GM12878 (cell line): ENCODE results near the gene BICC1. TPM values are rescaled to one million over a fixed set of nuclear protein-coding genes. Genes with fewer than 3 reads are reported as not detected.

Experiments
- ATAC-seq: fragments of 200-7000 bp; cut with Tn5 transposase; 3 replicates; pipeline ENCODE4 v1.9.1; 2020; ENCODE audit warnings: mild to moderate bottlenecking, moderate library complexity
- BruUV-seq: library from RNA; stranded (reverse); fragments of 400-500 nt; replicated peaks from 2 replicates; lab custom pipeline; 2021; lab: Mats Ljungman, UMichigan
- CTCF ChIA-PET: fragments of 300-600 bp; sonication (Branson Sonifier 250); formaldehyde crosslinking; extraction: SDS; loops from one replicate; lab custom pipeline; 2021; ENCODE audit warnings: inconsistent platforms; lab: Yijun Ruan, JAX
- POLR2A ChIA-PET: fragments of 350-600 bp; formaldehyde crosslinking; extraction: SDS; loops from one replicate; lab custom pipeline; 2021; ENCODE audit warnings: inconsistent platforms; lab: Charles Lee
- RAD21 ChIA-PET: fragments of 300-600 bp; sonication (Branson Sonifier 250); formaldehyde crosslinking; loops from one replicate; lab custom pipeline; 2023; ENCODE audit warnings: antibody characterized with exemption; ENCODE audit not compliant: unreplicated experiment; lab: Charles Lee
- SMC1A ChIA-PET: fragments of 300-600 bp; sonication (Branson Sonifier 250); formaldehyde crosslinking; loops from one replicate; lab custom pipeline; 2023; ENCODE audit not compliant: unreplicated experiment, uncharacterized antibody; lab: Charles Lee
- DNase-seq: peaks from one replicate; pipeline ENCODE4 v3.0.0-alpha.2; 2011; ENCODE audit warnings: low read depth, low spot score
- FAIRE-seq: peaks from 3 replicates; lab custom pipeline; 2011; peaks lifted over from hg19 to GRCh38; lab: Jason Lieb, UNC
- H2AFZ ChIP-seq: 2 replicates; pipeline ENCODE4 v1.6.0; 2011; ENCODE audit warnings: low read depth, low read length, control low read depth; ENCODE audit not compliant: control insufficient read depth
- H3K27ac ChIP-seq: 2 replicates; pipeline ENCODE4 v1.5.1; 2011; ENCODE audit warnings: control low read depth; ENCODE audit not compliant: control insufficient read depth, insufficient read depth
- H3K27me3 ChIP-seq, 2 experiments: replicated peaks in 1 of 2; 2 replicates each; pipeline versions ENCODE4 v1.6.0 to v1.6.1; 2011; ENCODE audit warnings: low read length in 1 of 2; ENCODE audit not compliant: control insufficient read depth in 2 of 2, insufficient read depth in 2 of 2
- H3K36me3 ChIP-seq, 2 experiments: 2 replicates each; pipeline ENCODE4 v1.5.1; 2011; ENCODE audit warnings: low read length in 1 of 2; ENCODE audit not compliant: control insufficient read depth in 2 of 2, insufficient read depth in 2 of 2
- H3K4me1 ChIP-seq: 2 replicates; pipeline ENCODE4 v1.6.1; 2011; ENCODE audit warnings: mild to moderate bottlenecking, low read length, moderate library complexity, mixed read lengths; ENCODE audit not compliant: control insufficient read depth, insufficient read depth
- H3K4me2 ChIP-seq: 2 replicates; pipeline ENCODE4 v1.6.0; 2011; ENCODE audit warnings: control low read depth; ENCODE audit not compliant: control insufficient read depth, insufficient read depth
- H3K4me3 ChIP-seq: fragments of 200-600 bp; sonication (generic); 2 replicates; pipeline ENCODE4 v1.5.1; 2016
- H3K79me2 ChIP-seq: 2 replicates; pipeline ENCODE4 v1.6.0; 2011; ENCODE audit warnings: low read length; ENCODE audit not compliant: control insufficient read depth, insufficient read depth
- H3K9ac ChIP-seq: 2 replicates; pipeline ENCODE4 v1.8.0; 2011; ENCODE audit warnings: low read length, control low read depth, mixed read lengths; ENCODE audit not compliant: control insufficient read depth, insufficient read depth
- H3K9me3 ChIP-seq: replicated peaks from 3 replicates; pipeline ENCODE4 v1.5.1; 2011; ENCODE audit warnings: mild to moderate bottlenecking, low read length; ENCODE audit not compliant: control insufficient read depth, insufficient read depth
- H4K20me1 ChIP-seq: 2 replicates; pipeline ENCODE4 v1.6.0; 2011; ENCODE audit not compliant: control insufficient read depth, insufficient read depth
- BHLHE40 ChIP-seq, 2 experiments: fragments of 450-650 bp in 1 of 2; IDR thresholded peaks; 2 replicates each; pipeline ENCODE4 v1.6.1; 2011 to 2017; ENCODE audit warnings: low read depth in 2 of 2, borderline replicate concordance in 1 of 2, improper control_type of control experiment in 1 of 2, low read length in 1 of 2, mild to moderate bottlenecking in 1 of 2
- EGR1 ChIP-seq, 2 experiments: IDR thresholded peaks; 1 replicate in 1 of 2; 2 replicates in 1 of 2; pipeline ENCODE4 v1.6.1; 2011 to 2012; ENCODE audit warnings: low read depth in 2 of 2, low read length in 2 of 2, borderline replicate concordance in 1 of 2, mild to moderate bottlenecking in 1 of 2, moderate library complexity in 1 of 2
- FOXK2 ChIP-seq: fragments of 450-650 bp; IDR thresholded peaks from 2 replicates; pipeline ENCODE4 v1.6.1; 2017; ENCODE audit warnings: mild to moderate bottlenecking, moderate library complexity
- IKZF2 ChIP-seq, 2 experiments: fragments of 450-650 bp; IDR thresholded peaks; 2 replicates each; pipeline ENCODE4 v1.6.1; 2017; ENCODE audit warnings: mild to moderate bottlenecking in 2 of 2, moderate library complexity in 2 of 2
- MEF2B ChIP-seq: fragments of 450-650 bp; IDR thresholded peaks from 2 replicates; pipeline ENCODE4 v1.6.1; 2018; ENCODE audit warnings: mild to moderate bottlenecking, moderate library complexity; ENCODE audit not compliant: partially characterized antibody, poor library complexity, severe bottlenecking
- MTA2 ChIP-seq: fragments of 450-650 bp; IDR thresholded peaks from 2 replicates; pipeline ENCODE4 v1.6.1; 2016; ENCODE audit warnings: low read depth, mild to moderate bottlenecking, moderate library complexity
- MYB ChIP-seq: fragments of 150-350 bp; IDR thresholded peaks from 2 replicates; pipeline ENCODE4 v1.6.1; 2014; ENCODE audit warnings: mild to moderate bottlenecking, low read depth, low read length, borderline replicate concordance
- RBBP5 ChIP-seq: fragments of 200-600 bp; sonication (generic); conservative IDR thresholded peaks from 2 replicates; pipeline ENCODE4 v1.6.1; 2016
- RELA ChIP-seq: fragments of 450-650 bp; IDR thresholded peaks from 2 replicates; pipeline ENCODE4 v1.8.0; 2014; ENCODE audit warnings: borderline replicate concordance; ENCODE audit not compliant: partially characterized antibody
- SMAD1 ChIP-seq: fragments of 450-650 bp; IDR thresholded peaks from 2 replicates; pipeline ENCODE4 v1.6.1; 2018; ENCODE audit warnings: mild to moderate bottlenecking, low read depth; ENCODE audit not compliant: partially characterized antibody
- SP1 ChIP-seq: IDR thresholded peaks from one replicate; pipeline ENCODE4 v1.6.1; 2011; ENCODE audit warnings: low read depth, low read length
- ZBTB4 ChIP-seq: fragments of 450-650 bp; formaldehyde crosslinking; IDR thresholded peaks from 2 replicates; pipeline ENCODE4 v1.4.0; 2022; ENCODE audit warnings: mild to moderate bottlenecking, moderate library complexity
- WGBS: methylation state at CpG from one replicate; pipeline ENCODE4 v1.1.6; 2016; ENCODE audit warnings: low lambda C conversion rate; ENCODE audit not compliant: insufficient replicate concordance, insufficient coverage; ENCODE audit errors: missing lambda C conversion rate; 5-methylcytosine and 5-hydroxymethylcytosine counted together
- in situ Hi-C: fragments of 300-500 bp; cut with MboI; formaldehyde crosslinking; loops from 9 replicates; pipeline ENCODE4 v1.14.3; 2018; ENCODE audit warnings: mixed read lengths
- intact Hi-C: fragments of 100-400 bp; cut with micrococcal nuclease; formaldehyde crosslinking; loops from one replicate; pipeline ENCODE4 v1.14.2; 2022; ENCODE audit not compliant: unreplicated experiment
- polyA plus RNA-seq, 11 experiments: library from polyadenylated mRNA; depleted of rRNA in 4 of 11; unstranded in 6 of 11; stranded (reverse) in 5 of 11; fragments of >200 nt; fragmentation: Nextera tagmentation in 4 of 11; fragmentation: Illumina TruSeq in 1 of 11; extraction: Ambion mirVana in 4 of 11; extraction: Trizol in 1 of 11; gene quantifications; 1 replicate in 1 of 11; 2 replicates in 10 of 11; pipeline versions ENCODE4 v1.2.1 to v1.2.3, GENCODE V29; 2011 to 2016; ENCODE audit warnings: inconsistent platforms in 2 of 11, missing spikeins in 2 of 11, low read depth in 1 of 11
- total RNA-seq, 4 experiments: library from RNA; depleted of rRNA in 3 of 4; stranded (reverse); fragments of >200 nt in 3 of 4; fragmentation: Illumina TruSeq in 1 of 4; extraction: Trizol in 1 of 4; gene quantifications; 2 replicates each; pipeline versions ENCODE4 v1.2.1 to v1.2.3, GENCODE V29; 2013 to 2021

The BICC1 gene
- total and polyA plus RNA-seq, 10 of the 15 experiments (the other 5 are each of a cell fraction or from before 2014, with no cell fraction given) = 0.01 to 0.10 (median 0.04) TPM; not detected in 5

- no peak overlapping the region for H3K27ac ChIP-seq
- TF ChIP-seq ZBTB4 (CRISPR knock-in tag) (no peak), EGR1 (IDR thresholded peaks at IDR 0.05; ENCODE audit: borderline replicate concordance in 1 of 2, low read depth in 2 of 2, low read length in 2 of 2) (no peak), SP1 (no peak), SMAD1 (no peak), MTA2 (no peak), MEF2B (no peak), BHLHE40 (IDR thresholded peaks at IDR 0.05; ENCODE audit: borderline replicate concordance in 1 of 2, low read depth in 2 of 2, low read length in 1 of 2) (no peak), RELA (no peak), FOXK2 (no peak), IKZF2 (IDR thresholded peaks at IDR 0.05) (no peak), MYB (no peak), RBBP5 (no peak)
- DNase-seq (no peak), ATAC-seq (no peak), FAIRE-seq (no peak)
- no peaks in the 10 kb centered on the region for H4K20me1 ChIP-seq
- no TSS peak for BruUV-seq
- SMC1A ChIA-PET = no interaction called here
- CTCF ChIA-PET = no interaction called here
- no peaks in the 10 kb centered on the region for H3K27me3 ChIP-seq
- H3K9me3 ChIP-seq = no peaks in the 10 kb centered on the region
- H3K79me2 ChIP-seq = no peaks in the 10 kb centered on the region
- POLR2A ChIA-PET = no interaction called here
- H3K36me3 ChIP-seq = no peaks in the 10 kb centered on the region
- no peaks in the 10 kb centered on the region for H3K4me1 ChIP-seq
- intact Hi-C loops (no loop called here), in situ Hi-C loops (no loop called here)
- RAD21 ChIA-PET = no interaction called here
- 22% methylated on average over 1 of the region's 1 CpG for WGBS
- H3K4me2 ChIP-seq = no peak overlapping the region
- no peak overlapping the region for H3K4me3 ChIP-seq
- H2AFZ ChIP-seq = no peak overlapping the region
- H3K9ac ChIP-seq = no peak overlapping the region
These were observed 191.6 kb downstream of the BICC1 start for GRCh38 chr10:58704226-58704625.
